Measurements from ENCODE around the gene FAM114A2.
"Not testable (repeated sequence)": the region's sequence is repeated elsewhere in the genome, so short reads cannot be mapped to it uniquely, and the experiment has no call there.

The FAM114A2 gene

DNA sequence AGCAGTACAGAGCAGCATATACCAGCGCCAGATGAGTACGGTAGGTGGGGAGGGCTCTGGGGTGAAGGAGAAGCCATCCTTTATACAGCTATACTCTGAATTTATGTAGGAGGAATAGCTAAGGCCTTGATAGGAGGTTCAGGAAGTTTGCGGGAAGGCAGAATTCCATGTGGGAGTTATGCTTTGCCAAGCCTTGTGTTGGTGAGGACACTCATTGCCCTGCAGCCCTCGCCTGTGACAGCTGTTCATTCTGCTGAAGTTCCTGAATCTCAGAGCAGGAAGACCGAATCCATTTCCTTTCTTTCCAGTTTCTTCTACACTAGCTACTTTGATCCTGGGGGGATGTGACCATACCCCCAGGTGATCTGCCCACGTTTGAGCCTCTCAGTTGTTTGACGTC is 7.8 kb upstream of the FAM114A2 start:
- no peak for DNase-seq

DNA sequence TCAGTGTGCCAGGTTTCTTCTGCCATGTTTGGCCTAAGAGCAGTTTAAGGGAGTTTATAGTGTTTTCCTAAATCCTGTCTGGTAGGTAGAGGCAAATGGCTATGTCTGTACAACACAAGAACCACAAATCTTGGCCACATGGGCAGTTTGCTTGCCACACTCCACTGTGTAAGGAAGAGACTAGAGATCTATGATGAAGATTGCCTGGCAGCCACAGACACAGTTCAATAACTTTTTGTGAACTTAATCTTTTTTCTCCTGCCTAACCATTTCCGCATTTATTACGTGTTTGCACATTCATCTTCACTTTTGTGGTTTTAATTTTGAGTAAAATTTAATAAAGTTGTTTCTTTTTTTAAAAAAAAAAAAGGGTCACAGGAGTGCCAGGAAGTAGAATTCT is 5.9 kb upstream of the FAM114A2 start:
- no peak for DNase-seq

DNA sequence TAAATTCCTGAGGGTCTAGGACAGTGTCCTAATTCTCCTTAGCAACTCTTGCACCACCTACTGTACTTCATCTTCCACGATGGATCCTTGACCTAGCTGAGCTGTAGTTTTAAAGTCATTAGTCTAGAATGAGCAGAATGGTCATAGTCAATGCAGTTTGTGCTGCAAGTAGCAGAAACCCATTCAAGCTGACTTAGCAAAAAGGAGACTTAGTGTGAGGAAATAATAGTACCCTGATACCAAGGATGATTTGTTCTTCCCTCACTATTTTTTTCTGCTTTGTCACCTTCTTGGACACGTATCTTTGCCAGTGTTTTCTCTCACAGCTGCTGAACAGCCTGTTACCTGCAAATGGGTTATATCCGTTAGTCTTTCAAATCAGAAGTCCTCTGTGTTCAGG is 5.4 kb upstream of the FAM114A2 start:
- no peak for DNase-seq

DNA sequence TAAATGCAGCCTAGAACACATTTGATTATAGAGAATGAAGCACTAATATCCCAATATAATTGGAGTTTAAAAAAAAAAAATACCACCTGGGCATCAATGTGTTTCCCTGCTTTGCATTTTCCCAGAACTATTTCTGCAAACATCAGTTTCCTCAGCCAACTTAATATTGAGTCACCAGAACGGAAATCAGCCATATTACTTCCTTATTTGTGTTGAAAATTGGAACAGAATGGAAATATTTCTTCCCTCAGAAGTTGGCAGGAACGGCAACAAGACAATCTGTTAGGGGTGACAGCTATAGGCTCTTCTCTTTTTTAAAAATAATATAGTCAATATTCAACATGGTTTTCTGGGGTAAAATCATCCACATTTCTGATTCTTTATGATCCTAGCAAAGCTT is 4.1 kb upstream of the FAM114A2 start:
- no peak for DNase-seq

GRCh38 chr5:154039458-154039829 is 734 bp upstream of the FAM114A2 start:
- DNase-seq = no peak

DNA sequence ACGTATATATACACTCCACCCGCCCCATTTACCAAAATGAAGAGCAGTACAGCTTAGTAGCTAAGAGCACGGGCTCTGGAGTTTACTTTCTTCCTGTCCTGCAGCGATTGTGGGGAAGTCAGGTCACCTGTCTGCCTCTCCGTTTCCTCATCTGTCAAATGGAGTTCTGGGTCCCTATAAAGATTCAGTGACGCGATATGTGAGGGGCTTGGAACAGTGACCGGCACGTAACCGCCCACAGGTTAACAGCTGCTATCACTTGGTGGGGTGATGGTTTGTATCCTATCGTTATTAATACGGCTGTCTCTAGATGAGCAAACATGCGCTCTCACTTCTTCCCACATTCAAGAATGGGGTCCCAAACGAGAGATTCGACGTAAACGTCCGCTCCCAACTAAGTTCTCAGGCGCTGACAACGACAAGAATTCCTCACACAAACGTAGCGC is 426 bp downstream of the FAM114A2 start:
- DNase-seq = peak; percentile 73

DNA sequence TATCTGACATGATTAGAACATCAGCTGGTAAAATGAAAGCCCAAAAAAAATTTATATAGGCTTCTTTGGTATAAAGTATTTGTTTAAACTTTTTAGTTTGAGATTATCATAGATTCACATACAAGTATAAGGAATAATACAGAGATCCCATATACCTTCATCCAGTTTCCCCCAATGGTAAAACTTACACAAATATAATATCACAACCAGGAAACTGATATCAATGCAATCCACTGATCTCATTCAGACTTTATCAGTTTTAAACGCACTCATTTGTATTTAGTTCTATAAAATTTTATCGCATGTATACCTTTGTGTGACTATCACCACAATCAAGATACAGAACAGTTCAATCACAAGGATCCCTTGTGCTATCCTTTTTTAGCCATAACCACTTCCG is 3.8 kb downstream of the FAM114A2 start:
- DNase-seq = no peak

GRCh38 chr5:154031937-154032489 is 6.7 kb downstream of the FAM114A2 start:
- no peak for DNase-seq

DNA sequence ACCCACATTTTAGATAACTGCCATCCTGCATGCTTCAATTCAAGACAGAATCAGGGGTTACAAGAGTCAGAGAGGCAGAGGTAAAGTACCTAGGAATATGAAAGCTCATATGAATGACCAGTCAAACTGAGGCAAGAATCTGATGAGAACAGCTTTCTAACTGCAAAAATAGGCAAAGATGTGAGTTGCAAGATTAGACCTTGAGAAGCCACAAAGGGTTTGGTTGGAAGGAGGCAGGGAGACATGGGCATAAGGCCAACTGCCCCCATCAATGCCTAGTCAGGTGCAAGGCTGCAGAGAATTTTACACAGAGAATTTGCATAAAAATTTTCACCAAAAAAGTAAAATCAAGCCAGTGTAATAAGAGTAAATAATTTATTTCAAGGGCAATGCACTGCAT is 12.8 kb downstream of the FAM114A2 start:
- DNase-seq = no peak

DNA sequence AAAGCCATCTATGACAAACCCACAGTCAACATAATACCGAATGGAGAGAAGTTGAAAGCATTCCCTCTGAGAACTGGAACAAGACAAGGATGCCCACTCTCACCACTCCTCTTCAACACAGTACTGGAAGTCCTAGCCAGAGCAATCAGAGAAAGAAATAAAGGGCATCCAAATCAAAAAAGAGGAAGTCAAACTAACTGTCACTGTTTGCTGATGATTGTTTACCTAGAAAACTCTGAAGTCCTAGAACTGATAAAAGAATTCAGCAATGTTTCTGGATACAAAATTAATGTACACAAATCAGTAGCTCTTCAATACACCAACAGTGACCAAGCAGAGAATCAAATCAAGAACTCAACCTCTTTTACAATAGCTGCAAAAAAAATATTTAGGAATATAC is 19.8 kb downstream of the FAM114A2 start:
- DNase-seq = not testable (repeated sequence)

GRCh38 chr5:154015071-154015693 is 23.5 kb downstream of the FAM114A2 start:
- DNase-seq = no peak

DNA sequence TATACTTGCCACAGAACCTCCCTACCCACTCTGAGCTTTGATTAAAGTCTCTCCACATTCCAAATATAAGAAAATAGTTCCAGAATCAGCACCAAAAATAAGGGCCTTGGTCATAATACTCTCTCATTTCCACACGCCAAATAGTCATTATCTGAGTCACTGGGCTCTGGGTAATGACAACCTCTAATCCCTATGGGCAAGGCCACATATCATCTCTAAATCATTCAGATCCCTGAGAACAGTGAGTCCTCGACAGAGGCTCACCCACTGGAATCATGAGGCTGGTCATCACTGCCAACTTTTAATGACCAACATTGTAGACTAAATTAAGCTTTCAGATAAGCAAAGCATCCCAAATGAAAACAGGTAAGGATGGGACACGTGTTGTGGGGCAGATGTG is 28.1 kb downstream of the FAM114A2 start:
- no peak for DNase-seq

GRCh38 chr5:154005648-154006047 is 33.1 kb downstream of the FAM114A2 start:
- DNase-seq = no peak

GRCh38 chr5:154002511-154003020 is 36.1 kb downstream of the FAM114A2 start:
- DNase-seq = no peak

GRCh38 chr5:154002093-154002492 is 36.6 kb downstream of the FAM114A2 start:
- DNase-seq = no peak

- DNase-seq = no peak
These were observed 38.0 kb downstream of the FAM114A2 start for GRCh38 chr5:154000703-154001102.

DNA sequence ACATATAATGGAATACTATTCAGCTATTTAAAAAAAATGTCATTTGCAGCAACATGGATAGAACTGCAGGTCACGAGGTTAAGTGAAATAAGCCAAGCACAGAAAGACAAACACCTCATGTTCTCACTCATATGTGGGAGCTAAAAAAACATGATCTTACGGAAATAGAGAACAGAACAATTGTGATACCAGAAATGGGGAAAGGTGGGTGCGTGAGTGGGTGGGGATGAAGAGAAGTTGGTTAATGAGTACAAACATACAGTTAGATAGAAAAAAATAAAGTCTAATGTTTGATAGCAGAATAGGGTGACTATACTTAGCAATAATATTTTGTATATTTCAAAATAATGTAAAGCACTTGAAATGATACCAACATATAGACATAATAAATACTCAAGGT is 38.7 kb downstream of the FAM114A2 start:
- no peak for DNase-seq

GRCh38 chr5:153998768-153999167 is 39.9 kb downstream of the FAM114A2 start:
- no peak for DNase-seq

- DNase-seq = no peak
These were observed 40.7 kb downstream of the FAM114A2 start for GRCh38 chr5:153998010-153998409.

- no peak for DNase-seq
These were observed 47.5 kb downstream of the FAM114A2 start for GRCh38 chr5:153991168-153991567.

DNA sequence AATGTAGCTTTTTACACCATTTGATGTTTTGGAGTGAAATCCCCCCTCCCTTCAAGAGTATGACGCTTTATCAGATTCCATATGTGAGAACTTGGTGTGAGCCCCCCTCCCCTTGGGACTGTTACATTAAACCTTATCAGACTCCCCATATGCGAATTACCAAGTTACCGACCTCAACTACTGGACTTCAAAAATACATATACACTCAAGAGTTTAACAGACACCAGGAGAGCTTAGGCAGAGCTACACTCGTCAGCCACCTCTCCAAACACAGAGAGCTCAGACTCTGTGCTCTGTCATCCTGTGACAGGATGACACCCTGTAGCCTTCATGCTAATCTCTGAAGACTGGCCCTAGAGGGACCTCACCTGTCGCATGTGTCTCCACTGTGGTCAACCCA is 50.2 kb downstream of the FAM114A2 start:
- no peak for DNase-seq

GRCh38 chr5:153987301-153987700 is 51.4 kb downstream of the FAM114A2 start:
- DNase-seq = no peak

DNA sequence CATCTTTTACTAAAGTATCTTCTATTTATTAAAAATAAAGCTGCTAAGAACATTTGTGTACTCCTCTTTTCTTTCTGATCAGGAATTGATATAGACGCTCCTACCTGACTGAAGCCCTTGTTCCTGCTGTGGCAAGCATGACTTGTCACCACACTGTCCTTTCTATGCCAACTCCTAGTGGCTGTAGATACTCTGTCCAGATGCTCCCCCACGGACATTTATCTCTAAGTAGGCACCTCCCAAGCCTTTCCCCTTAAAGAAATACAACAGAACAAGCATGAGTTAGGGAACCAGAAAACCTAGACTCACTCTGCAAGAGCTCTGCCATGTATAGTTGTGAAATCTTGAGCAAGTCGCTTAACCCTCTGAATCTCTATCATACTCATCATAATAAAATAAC is 53.2 kb downstream of the FAM114A2 start:
- DNase-seq = no peak

- DNase-seq = no peak
These were observed 54.8 kb downstream of the FAM114A2 start for GRCh38 chr5:153983885-153984284.

Measured in NCI-H526 treated with DMSO at 0.1 percent for 48 hours (cell line).